ENCODE data around the gene TEX13D.
"Not testable (repeated sequence)": the region's sequence is repeated elsewhere in the genome, so short reads cannot be mapped to it uniquely, and the experiment has no call there.

DNA sequence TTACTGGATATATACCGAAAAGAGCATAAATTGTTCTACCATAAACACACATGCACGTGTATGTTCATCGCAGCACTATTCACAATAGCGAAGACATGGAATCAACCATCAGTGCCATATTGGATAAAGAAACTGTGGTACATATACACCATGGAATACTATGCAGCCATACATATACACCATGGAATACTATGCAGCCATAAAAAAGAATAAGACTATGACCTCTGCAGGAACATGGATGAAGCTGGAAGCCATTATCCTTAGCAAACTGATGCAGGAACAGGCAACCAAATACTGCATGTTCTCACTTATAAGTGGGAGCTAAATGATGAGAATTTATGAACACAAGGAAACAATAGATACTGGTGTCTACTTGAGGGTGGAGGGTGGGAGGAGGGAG lies 33.1 kb upstream of the TEX13D start:
- TF ChIP-seq EZH2 (IDR thresholded peaks at IDR 0.05; ENCODE audit: insufficient read depth, poor library complexity, severe bottlenecking); EZH2phosphoT487 (IDR thresholded peaks at IDR 0.05; ENCODE audit: insufficient read depth, low read depth): not testable (repeated sequence)
